HEK293T (cell line): ENCODE results near the gene TNFSF4.

Experiments
- FOXA1 ChIP-seq: fragments of 450-650 bp; IDR thresholded peaks from 2 replicates; pipeline ENCODE4 v1.6.1; 2016; ENCODE audit warnings: mild to moderate bottlenecking
- SP1 ChIP-seq: fragments of 450-650 bp; IDR thresholded peaks from 2 replicates; pipeline ENCODE4 v1.6.1; 2017

- TF ChIP-seq SP1 = no peak
- no peak for TF ChIP-seq FOXA1
Measured at GRCh38 chr1:173164178-173164577, 43.0 kb downstream of the TNFSF4 start.
